GM18511 (cell line): ENCODE results near the gene TFPI2.
A peak's percentile ranks its signal among the peaks of the same experiment; 100 is the strongest.

Experiments used
- ATAC-seq: cut with Tn5 transposase; IDR thresholded peaks from one replicate; pipeline ENCODE4 v1.9.1; 2021; ENCODE audit warnings: mild to moderate bottlenecking, moderate library complexity; ENCODE audit not compliant: unreplicated experiment

TFPI2 gene

DNA sequence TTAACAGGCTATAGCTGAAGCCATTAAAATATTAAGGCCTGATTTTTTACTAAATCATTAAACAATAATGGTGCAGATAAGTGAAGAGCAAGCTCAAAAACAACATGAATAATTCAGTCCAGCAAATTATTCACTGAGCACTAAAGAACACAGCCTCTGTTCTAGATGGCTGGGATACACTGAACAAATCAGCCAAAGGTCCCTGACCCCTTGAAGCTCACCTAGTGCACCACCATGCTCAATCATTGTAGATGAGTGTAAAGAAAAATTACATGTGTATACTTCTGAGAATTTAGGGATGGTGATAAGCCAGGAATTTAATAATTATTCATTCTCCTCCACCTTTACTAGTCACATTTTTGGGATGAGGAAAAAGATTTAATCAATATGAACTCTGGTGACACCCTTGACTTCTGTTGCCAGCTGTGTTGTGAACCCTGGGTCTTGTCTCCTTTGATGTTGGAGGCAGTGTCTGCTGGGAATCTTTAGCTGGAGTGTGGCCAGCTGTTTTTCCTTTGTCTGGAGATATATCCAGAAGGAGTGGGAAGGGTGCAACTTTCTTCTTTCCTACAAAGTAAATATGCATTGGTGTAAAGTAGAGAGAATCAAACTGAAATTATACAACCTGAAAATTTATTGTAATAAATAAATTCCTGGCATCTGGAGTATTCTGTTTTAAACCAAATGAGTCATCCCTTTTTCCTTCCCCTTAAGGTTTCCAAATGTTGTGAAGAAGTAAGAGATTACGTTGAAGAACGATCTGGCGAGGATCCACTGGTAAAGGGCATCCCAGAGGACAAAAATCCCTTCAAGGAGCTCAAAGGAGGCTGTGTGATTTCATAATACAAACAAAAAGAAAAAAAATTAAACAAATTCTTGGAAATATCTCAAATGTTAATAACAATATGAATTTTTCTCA lies 19.8 kb upstream of the TFPI2 start:
- no peak for ATAC-seq

DNA sequence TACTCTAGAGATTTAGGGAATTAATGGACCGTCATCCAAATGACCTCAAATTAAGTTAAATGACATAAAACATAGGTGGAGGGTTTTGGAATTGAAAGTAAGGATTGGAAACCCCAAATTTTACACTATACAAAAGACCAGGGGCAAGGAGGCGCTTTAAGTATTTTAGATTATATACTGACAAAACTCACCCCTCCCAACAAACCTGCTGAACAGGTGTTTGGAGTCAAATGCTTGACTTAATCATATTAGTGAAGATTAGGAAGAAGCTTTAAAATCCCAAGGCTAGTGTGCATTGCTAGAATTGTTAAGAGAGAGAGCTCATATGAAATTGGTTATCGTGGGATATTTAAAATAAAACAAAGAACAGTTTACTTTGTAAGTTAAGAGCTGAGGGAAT lies 15.7 kb upstream of the TFPI2 start, which contains the start of gene GNGT1:
Gene GNGT1 (plus strand): TSS at position 301 of the 400 bp plus-strand sequence. CDS start 180 bp downstream, outside the sequence.
- no peak for ATAC-seq

DNA sequence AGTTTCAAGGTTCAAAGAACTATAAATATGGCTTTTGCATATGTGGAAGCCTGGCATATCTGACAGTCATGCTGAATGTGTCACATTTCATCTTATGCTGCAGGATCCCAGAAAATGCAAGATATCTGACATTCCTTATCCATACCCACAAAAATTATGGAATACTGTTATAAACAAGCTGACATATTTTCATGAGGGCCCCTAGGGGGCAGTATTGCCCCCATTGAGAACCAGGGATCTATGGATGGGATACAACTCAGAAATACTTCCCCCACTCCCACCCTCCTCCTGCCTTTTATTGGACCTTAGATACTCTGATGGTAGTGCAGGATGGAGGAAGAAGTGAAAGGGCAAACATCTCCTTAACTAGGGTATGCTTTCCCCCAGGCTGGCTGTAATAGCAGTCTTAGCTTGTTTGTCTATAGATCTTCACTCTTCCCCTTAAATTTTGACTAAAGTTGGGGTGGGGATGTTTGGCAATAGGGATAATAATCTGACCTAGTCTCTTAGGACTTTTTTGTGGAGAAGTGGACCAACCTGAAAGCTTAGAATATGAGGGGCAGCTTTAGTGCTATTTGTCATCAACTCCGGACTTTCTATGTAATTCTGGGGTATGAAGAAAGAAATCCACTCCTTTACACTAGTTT lies 12.3 kb upstream of the TFPI2 start:
- peak; percentile 57 for ATAC-seq

DNA sequence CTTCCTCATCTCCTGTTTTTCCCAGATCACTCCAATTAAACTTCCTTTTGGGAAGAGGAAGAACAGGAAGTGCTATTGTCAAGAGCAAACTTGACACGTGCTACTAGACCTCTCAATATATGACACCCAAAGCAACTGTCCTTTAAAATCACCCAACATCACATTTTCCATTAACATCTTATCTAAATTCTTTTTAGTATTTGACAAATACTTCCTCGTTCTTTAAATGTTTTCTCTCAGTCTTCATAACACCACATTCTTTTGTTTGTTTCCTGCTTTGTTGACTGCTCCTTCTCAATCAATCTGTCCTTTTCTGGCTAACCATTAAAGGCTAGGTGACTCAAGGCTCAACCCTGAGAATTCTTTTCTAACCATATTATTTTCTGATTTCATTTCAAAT lies 7.1 kb upstream of the TFPI2 start:
- no peak for ATAC-seq

DNA sequence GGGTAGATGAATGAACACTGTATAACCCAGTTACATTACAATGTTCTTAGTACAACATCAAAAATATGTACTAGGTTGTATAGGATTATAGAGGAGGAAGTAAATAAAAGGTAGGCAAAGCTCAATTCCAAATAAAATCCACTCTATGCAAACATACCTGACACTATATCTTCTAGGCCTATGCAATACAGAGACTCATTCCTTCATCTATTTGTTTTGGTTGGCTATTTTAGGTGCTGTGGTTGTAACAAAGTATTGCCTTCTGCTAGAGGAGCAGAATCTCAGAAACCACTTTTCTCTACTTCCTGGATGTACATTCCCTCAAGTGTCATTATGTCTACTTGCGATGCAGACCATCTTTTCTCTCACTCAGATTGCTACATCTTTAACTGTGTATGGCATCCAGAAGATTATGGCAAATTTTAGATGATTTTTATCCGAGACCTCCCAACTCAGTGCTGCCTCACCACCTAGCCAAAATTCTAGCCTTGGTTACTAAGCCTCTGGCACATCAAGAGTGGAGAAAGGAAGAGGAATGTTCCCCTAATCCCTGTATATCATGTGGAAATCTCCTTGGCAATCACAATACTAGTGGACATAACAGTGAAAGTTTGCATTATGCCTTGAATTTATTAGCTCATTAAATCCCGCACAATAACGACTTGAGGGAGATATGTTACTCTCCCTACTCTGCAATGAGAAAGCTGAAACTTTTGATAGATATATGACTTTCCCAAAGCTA lies 5.5 kb upstream of the TFPI2 start:
- no peak for ATAC-seq

DNA sequence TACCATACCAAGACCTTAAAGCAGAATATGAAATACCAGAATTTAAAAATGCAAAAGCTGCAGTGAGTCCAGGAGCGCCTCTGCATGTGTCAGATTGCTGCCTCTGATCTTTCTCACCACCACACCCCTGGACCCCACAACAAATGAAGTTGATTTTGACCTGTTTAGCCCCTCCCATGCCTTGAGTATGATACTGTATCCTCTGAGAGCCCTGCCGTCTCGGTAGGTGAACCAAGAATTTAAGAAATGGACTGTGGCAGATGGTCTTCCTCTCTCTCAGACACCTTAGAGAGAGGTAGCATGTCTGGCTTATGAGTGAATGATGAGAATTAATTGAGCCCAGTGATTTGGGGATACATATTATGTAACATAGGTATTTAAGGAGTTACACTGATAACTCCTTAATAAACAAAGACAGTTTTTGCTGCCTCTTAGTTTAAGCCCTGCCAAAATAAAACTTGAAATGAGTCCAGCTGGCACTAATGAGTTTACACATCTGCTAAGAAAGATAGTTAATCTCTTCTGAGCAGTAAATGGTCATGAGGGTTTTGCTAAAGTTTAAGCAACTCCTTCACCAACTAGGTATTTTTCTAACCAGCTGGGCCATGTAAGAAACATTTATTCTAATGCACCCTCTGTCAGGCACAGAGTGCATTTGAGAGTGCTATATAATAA lies 4.5 kb upstream of the TFPI2 start:
- ATAC-seq, result no peak

DNA sequence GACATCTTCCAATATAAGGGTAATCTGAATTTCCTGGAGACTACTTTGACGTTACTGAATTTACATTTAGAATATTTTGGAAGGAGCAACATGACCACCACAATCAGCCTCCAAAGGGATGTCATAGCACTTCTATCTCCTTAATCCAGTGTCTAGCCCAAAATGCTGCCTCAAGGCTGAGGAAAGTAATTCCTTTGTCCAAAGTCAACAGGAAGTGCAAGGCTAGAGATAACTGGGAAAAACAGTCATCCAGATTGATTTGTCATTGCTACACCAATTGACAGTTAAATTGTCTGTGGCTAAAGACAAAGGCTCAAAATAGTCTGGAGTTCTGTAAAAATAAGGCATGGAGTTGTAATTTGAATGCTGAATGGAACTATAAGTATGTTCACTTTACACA lies 3.9 kb upstream of the TFPI2 start:
- no peak for ATAC-seq

DNA sequence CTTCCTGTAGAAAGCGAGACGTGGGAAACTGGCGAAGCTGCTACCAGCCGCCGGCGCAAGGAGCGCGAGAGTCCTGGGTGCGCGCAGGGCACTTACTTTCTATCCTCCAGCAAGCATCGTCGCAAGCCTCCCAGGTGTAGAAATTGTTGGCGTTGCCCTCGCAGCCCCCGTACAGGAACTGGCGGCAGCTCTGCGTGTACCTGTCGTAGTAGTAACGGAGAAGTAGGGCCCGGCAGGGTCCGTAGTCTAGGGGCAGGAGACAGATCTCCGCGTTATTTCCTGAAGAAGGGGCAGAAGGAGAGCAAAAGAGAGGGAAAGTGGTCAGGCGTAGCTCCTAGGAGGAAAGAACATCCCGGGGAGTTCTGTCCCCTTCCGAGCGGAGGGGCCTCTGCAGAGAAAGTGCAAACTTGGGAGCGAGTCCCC lies 501 bp downstream of the TFPI2 start:
- peak; percentile 64 for ATAC-seq

DNA sequence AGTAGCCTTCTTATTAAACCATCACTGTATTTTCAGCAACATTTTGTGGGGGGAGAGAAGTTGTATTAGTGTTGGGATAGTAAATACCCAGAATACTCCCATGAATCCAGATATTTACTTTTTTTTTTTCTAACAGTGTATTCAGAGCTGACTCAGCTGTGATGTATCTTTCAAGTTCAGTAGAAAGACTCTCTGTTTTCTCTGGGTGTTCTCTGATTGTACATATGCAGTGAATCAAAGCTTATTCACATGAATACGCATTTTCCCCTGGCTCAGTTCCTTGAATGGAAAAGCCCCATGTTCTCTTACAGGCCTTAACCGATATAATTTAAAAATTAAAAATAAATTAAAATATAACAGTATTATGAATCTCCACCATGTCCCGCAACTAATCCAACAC lies 1.3 kb downstream of the TFPI2 start:
- ATAC-seq, result no peak

DNA sequence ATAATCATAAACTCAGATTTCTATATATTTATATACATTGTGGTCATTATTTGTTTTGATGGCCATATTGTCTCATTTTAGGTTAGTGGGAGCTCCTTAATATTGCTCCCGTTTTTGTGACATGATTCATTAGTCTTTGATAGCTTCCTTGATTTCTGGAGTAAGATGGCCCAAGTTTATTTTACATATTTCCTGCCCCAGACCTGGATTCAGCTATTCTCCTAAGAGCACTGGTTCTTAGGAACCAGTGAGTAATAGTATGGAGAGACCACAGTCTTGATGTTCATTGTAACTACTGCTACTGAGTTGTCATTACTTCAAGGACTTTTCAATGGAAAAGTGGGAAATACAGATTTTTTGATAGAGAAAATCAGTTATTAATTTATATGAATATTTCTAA lies 6.0 kb downstream of the TFPI2 start:
- no peak for ATAC-seq

DNA sequence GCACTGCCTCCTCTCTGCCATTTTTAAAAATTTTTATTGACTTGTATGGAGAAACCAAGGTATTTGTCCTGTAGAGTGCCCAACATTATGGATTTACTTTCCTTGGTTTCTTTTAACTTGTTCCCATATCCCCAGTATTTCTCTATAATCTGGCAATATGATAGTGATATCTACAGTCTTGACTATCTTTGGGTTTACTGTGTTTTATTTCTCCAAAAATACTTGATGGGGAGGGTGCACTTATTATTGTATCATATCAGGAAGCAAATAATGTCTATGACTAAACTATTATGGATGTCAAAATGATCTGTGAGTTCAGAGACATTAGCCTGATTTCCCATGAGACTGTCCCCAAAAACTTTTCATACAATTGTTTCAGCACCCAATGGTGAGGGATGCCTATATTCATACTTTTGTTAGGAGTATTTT lies 6.6 kb downstream of the TFPI2 start:
- no peak for ATAC-seq

DNA sequence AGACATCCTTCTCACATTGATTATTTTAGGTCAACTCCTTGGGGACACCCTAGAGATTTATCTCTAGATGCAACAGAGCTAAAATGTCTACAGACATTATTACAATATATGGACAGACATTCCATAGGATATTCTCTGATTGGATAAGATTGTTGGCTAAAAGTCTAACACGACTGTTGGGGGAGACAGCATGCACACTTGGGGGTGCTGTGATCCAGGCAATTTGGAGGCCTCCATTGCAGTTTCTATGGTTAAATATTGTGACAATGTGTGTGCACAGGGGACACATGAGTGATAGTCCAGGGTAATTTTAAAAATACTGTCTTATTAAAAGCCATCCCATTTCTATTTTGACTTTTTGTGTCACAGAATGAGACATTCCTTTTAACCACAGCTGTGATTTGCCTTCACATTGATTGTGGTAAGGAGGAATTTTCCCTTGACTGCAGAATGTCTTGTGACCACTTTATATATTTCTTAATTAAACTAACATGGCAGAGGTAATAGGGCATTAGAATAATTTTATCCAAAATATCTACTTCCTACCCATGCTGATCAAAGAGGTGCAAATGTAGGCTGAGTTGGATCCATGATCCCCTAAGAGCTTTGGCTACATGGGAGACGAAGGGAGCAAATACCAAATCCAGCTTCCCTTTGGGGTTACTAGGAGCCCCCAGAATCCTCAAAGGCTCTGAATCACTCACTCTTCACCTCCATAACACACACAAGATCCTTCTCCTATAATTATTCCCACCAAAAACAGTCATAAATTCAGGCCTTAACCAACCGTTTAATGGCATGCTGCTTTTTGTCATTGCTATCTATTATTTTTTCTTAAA lies 7.3 kb downstream of the TFPI2 start:
- ATAC-seq, result no peak

DNA sequence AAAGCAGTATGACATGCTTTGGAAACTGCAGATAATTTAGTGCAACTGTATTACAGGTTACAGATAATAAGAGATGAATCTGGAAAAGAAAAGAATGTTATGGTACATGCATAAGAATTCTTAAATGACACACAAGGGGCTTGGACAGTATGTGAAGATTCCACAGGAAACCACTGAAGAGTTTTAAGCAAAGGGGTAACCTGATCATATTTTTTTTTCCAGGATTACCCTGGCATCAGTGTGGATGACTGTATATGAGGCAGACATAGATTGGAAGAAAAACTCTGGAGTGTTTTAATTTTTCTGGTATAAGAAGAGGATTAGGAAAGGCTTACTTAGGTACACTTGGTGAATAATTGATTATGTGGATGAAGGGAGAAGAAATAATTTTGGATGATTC lies 8.1 kb downstream of the TFPI2 start:
- ATAC-seq, result no peak

DNA sequence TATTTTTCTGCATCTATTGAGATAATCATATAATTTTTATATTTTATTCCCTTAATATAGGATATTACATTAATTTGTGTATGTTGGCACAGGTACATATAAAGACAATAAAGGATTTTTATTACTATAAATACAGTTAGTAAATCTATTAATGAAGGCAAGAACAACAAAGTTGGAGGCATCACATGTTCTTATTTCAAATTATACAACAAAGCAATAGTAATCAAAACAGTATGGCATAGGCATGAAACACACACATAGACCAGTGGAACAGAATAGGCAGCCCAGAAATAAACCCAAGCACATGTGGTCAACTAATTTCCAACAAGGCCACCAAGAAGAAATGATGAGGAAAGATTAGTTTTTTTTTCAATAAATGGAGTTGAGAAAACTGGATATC lies 11.2 kb downstream of the TFPI2 start:
- ATAC-seq, result no peak

DNA sequence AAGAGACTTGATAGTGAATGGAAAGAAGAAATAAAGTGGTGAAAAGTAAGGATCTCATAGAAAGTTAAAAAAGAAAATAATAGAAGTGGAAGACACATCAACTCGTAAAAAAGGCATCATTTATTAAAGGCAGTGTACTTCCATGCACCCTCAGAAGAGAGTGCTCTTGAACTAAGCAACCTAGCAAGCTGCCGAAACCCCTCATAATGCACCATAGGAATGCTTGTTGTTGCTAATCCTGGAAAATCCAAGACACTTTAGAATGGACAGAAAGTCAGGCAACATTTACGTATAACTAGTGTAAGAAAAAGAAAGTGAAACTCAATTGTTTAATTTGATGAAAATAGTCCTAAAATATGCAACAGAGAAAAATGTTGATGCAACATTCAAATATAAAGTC lies 12.8 kb downstream of the TFPI2 start:
- no peak for ATAC-seq

DNA sequence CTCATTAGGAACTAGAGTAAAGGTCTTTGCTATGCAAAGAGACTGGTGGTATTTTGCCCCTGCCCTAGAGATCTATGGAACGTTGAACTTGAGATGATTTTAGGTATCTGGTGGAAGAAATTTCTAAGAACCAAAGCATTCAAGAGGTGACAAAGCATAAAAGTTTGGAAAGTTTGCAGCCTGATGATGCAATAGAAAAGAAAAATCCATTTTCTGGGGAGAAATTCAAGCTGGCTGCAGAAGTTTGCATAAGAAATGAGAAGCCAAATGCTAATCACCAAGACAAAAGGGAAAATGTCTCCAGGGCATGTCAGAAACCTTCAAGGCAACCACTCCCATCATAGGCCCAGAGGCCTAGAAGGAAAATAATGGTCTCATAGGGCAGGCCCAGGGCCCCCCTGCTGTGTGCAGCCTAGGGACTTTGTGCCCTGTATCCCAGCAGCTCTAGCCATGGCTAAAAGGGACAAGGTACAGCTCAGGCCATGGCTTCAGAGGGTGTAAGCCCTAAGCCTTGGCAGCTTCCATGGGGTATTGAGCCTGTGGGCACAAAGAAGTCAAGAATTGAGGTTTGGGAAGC lies 16.5 kb downstream of the TFPI2 start:
- no peak for ATAC-seq

DNA sequence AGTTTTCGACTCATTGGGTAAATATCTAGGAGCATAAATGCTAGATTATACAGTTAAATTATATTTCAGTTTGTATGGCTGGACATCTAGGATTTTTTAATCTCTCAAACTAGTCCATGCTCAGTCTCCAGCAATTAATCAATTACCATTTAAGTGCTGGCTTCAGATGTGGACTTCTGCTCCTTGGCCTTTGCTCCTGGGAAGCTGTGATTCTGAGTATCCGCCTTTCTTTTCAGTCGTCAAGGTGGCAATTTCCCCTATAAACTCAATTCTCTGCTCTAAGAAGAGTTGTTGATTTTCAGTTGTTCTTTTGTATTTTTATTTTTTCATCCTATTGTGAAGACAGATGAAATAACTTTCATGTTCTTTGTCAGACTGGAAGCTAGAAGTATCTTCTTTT lies 23.7 kb downstream of the TFPI2 start:
- ATAC-seq, result no peak

DNA sequence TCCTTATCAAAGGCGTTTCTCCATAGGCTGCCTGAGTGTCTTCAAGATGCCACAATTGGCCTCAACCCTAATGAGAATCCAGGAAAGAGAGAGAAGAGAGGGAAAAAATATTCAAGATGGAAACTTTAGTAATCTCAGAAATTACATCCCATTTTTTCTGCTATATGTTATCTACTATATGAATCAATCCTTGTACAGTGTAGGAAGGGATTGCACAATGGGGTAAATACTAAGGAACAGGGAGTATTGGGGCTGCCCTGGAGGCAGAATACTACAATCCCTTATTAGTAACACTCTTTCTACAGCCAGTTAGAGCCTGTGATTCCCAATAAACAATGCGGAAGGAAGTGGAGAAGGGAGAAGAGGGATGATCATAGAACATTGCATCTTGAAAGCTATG lies 27.9 kb downstream of the TFPI2 start:
- ATAC-seq, result no peak

DNA sequence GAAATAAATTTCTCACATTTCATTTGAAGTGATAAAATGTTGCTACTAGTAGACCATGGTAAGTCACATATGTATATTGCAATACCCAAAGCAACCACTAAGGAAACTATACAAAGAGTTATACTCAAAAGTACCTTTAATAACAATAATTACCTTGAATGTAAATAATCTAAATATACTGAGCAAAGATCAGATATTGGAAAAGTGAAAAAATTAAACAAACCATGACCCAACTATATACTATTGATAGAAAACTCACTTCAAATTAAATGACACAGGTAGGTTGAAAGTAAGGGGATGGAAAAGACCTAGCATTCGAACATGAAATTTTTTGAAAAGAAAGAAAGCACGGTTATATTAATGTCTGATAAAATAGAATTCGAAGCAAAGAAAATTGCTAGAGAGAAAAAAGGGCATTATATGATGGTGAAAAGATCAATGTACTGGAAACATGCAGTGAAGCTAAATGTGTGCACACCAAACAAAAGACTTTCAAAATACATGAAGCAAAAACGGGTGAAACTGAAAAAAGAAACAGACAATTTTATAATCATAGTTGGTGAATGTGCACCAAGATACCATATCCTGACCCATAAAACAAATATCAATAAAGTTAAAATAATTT lies 29.1 kb downstream of the TFPI2 start:
- ATAC-seq, result no peak
